HG03520 (cell line): ENCODE results near the gene TAF11L2.
"Not testable (repeated sequence)": the region's sequence is repeated elsewhere in the genome, so short reads cannot be mapped to it uniquely, and the experiment has no call there.

ENCODE experiments used
- ATAC-seq: cut with Tn5 transposase; IDR thresholded peaks from one replicate; pipeline ENCODE4 v1.9.1; 2021; ENCODE audit warnings: mild to moderate bottlenecking, moderate library complexity; ENCODE audit not compliant: unreplicated experiment

The TAF11L2 gene

GRCh38 chr5:17497931-17498330, at the start of gene TAF11L2:
TSS of gene TAF11L2 (plus strand) at chr5:17498231.
- ATAC-seq = not testable (repeated sequence)

DNA sequence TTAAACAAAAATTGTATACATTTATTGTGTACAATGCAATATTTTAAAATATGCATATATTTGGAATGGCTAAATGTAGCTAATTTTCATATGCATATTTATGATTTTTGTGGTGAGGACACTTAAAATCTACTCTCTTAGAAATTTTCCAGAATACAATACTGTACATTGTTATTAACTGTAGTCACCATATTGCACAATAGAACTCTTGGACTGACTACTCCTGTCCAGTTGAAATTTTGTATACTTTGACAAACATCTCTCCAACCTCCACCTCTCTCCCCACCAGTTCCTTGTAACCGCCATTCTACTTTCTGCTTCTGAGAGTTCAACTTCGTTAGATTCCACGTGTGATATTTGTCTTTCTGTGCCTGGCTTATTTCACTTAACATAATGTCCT, 49.2 kb upstream of the TAF11L2 start:
- ATAC-seq = no peak

DNA sequence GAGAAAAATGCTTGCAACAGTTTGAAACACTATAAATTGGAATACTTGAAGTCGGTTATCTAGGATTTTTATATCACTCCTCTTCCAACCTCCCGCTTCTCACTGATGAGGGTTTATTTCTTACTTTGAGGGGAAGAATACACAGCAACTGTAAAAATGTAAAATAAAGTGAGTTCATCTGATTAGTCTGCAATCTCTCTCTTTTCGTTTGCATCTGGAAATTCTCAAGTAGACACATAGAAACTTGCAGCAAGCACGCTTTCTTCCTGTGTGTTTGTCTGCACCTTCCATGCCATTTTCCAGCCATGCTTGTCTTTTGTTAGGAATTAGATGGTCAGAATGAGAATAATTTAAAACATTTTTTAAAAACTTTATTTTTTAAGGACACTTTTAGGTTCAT, 45.1 kb upstream of the TAF11L2 start:
- ATAC-seq = no peak

DNA sequence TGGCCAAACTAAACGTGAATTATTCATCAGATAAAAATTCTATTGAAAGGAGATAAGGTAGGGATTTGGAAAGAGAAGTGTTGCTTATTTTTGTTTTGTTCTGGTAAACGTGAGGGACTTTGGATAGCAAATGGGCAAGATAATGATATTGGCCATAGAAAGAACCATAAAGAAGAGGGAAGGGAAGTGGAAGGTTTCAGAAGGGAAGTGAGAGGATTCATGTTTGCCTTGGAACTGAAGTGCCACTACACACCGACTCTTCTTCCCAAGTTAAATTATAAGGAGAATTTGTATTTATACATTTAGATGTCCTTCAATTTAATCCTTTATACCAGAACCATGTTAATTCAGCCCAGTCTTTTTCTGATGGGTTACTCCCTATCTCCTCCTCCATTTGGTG, 42.1 kb upstream of the TAF11L2 start:
- no peak for ATAC-seq

DNA sequence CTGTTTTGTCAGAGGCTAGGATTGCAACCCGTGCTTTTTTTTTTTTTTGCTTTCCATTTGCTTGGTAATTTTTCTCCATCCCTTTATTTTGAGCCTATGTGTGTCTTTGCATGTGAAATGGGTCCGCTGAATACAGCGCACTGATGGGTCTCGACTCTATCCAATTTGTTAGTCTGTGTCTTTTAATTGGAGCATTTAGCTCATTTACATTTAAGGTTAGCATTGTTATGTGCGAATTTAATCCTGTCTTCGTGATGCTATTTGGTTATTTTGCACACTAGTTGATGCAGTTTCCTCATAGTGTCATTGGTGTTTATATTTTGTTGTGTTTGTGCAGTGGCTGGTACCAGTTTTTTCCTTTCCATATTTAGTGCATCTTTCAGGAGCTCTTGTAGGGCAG, 36.2 kb upstream of the TAF11L2 start:
- no peak for ATAC-seq

GRCh38 chr5:17463653-17464052, 34.4 kb upstream of the TAF11L2 start:
- ATAC-seq = no peak

GRCh38 chr5:17470064-17470463, 28.0 kb upstream of the TAF11L2 start:
- no peak for ATAC-seq

DNA sequence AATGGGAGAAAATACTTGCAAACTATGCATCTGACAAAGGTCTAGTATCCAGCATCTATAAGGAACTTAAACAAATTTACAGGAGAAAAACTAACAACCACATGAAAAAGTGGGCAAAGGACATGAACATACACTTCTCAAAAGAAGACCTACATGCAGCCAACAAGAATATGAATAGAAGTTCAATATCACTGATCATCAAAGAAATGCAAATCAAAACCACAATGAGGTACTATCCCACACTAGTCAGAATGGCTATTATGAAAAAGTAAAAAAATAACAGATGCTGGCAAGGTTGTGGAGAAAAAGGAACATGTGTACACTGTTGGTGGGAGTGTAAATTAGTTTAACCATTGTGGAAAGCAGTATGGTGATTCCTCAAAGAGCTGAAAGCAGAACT, 23.0 kb upstream of the TAF11L2 start:
- not testable (repeated sequence) for ATAC-seq

- no peak for ATAC-seq
Measured at GRCh38 chr5:17477043-17477442, 21.0 kb upstream of the TAF11L2 start.

- no peak for ATAC-seq
Measured at GRCh38 chr5:17477573-17478265, 20.3 kb upstream of the TAF11L2 start.

GRCh38 chr5:17481378-17481777, 16.7 kb upstream of the TAF11L2 start:
- ATAC-seq = no peak

- ATAC-seq = no peak
Measured at GRCh38 chr5:17482790-17483189, 15.2 kb upstream of the TAF11L2 start.

DNA sequence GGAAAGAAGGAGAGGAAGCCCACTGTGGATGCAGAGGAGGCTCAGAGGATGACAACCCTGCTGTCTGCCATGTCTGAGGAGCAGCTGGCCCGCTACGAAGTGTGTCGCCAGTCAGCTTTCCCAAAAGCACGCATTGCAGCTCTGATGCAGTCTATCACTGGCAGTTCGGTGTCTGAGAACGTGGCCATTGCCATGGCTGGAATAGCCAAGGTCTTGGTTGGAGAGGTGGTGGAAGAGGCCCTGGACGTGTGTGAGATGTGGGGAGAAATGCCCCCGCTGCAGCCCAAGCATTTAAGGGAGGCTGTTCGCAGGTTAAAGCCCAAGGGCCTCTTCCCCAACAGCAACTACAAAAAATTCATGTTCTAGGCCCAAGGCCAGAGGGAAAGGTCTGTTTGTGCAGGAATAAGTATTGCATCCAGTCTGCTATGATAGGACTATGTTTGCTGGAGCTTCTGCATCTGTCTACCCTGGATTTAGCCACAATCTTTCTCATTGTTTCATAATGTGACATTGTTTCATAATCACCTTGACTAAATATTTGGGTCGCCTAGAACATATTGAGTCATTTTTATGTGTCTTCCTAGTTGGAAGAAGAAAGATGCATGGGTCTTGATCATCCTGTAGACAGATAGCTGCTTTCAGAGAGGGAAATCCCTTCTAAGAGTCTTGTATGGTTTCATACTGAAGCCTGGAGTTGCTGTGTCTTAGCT, 11.4 kb upstream of the TAF11L2 start:
- ATAC-seq = not testable (repeated sequence)

- ATAC-seq = no peak
Measured at GRCh38 chr5:17487174-17487512, 10.9 kb upstream of the TAF11L2 start.

DNA sequence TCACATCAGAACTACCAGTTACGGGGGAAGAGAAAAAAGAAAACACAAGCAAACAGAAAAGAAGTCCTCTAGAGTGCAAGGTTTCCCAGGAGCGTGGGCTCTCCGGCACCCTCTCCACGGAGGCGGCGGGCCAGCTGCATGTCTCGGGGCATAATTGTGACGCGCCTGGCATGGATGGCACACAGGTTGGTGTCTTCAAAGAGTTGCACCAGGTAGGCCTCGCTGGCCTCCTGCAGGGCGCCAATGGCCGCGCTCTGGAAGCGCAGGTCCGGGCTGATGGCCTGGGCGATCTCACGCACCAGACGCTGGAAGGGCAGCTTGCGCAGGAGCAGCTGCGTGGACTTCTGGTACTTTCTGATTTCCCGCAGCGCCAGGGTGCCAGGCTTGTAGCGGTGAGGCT, 6.8 kb upstream of the TAF11L2 start:
- ATAC-seq = not testable (repeated sequence)

- ATAC-seq = no peak
Measured at GRCh38 chr5:17492770-17493169, 5.3 kb upstream of the TAF11L2 start.

- no peak for ATAC-seq
Measured at GRCh38 chr5:17497446-17497845, 585 bp upstream of the TAF11L2 start.

DNA sequence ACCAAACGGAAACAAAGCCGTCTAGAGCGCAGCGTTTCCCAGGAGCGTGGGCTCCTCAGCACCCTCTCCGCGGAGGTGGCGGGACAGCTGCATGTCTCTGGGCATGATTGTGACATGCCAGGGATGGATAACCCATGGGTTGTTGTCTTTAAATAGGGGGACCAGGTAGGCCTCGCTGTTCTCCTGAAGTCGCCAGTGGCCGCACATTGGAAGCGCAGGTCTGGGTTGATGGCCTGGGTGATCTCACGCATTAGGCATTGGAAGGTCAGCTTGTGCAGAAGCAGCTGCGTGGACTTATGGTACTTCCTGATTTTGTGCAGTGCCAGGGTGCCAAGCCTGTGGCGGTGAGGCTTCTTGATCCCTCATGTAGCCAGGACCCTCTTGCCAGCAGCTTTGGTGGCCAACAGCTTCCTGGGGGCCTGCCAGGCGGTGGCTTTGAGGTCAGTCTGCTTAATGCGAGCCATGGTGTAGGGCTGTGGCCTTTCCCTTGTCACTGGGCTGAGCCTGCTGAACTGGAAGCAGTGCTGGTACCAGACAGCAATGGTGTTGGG, 13.8 kb downstream of the TAF11L2 start:
- ATAC-seq = no peak

DNA sequence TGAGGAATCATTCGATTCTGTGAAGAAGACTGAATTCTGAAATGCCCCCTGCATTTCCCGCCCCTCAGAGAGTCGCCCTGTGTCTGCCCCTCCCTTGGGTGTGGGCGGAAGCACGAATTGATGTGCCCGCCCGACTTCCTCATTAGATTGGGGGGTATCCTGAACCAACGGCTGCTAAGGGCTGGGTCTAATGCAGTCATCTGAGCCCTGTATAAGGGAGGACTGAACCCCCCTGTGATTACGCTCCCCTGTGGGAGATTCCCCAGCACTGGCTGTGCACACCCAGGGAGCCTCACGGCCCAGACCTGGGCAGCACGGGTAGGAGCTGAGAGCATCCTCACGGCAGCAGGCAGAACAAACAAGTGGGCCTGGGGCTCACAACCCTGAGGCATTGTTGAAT, 19.5 kb downstream of the TAF11L2 start:
- not testable (repeated sequence) for ATAC-seq

DNA sequence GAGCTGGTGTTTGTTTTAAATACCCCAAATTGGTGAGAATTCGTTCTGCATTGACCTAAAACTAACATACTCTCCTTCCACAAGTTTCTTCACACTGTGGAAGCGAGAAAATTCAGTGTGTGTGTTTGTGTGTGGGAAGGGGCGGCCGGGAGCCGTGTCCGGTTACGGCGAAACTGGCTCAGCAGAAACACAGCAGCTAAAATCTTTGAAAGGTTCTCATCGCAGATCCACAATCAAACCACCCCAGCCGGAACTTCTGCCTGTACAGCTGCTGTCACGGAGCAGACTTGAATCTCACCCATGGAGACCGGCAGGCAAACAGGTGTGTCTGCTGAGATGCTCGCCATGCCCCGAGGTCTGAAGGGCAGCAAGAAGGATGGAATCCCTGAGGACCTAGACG, 20.0 kb downstream of the TAF11L2 start, which contains the start of gene TAF11L3:
TAF11L3 (plus strand) TSS at position 301 of the 400 bp plus-strand sequence.
- ATAC-seq = not testable (repeated sequence)

DNA sequence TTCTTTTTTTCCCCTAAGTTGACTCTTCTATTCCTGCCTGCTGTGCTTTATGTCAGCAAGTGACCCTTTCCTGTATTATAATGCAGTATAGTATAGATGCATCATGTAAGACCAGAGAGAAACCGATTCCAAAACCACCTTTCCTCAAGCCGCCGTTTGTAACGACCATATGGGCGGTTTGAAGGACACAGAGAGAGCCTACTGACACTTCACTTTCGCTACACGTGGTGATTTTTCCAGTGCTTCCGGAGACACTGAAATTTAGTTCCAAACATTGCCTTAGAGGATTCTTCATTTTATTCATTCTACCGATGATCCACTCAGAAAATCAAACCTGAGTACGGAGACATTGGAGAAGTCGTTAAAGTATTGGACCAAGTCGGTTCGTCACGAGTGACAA, 21.5 kb downstream of the TAF11L2 start:
- ATAC-seq = not testable (repeated sequence)

DNA sequence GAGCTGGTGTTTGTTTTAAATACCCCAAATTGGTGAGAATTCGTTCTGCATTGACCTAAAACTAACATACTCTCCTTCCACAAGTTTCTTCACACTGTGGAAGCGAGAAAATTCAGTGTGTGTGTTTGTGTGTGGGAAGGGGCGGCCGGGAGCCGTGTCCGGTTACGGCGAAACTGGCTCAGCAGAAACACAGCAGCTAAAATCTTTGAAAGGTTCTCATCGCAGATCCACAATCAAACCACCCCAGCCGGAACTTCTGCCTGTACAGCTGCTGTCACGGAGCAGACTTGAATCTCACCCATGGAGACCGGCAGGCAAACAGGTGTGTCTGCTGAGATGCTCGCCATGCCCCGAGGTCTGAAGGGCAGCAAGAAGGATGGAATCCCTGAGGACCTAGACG, 23.5 kb downstream of the TAF11L2 start, which contains the start of gene TAF11L4:
TAF11L4 (plus strand) TSS at position 301 of the 400 bp plus-strand sequence.
- not testable (repeated sequence) for ATAC-seq
